ENCODE results near the gene RAVER2.
"Not testable (repeated sequence)": the region's sequence is repeated elsewhere in the genome, so short reads cannot be mapped to it uniquely, and the experiment has no call there.

The RAVER2 gene

DNA sequence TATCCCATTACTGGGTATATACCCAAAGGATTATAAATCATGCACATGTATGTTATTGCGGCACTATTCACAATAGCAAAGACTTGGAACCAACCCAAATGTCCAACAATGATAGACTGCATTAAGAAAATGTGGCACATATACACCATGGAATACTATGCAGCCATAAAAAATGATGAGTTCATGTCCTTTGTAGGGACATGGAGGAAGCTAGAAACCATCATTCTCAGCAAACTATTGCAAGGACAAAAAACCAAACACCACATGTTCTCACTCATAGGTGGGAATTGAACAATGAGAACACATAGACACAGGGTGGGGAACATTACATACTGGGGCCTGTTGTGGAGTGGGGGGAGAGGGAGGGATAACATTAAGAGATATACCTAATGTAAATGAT is 4.2 kb upstream of the RAVER2 start:
- H3K4me3 Mint-ChIP-seq, H3K27me3 Mint-ChIP-seq, H3K36me3 Mint-ChIP-seq, H3K27ac Mint-ChIP-seq, H3K9me3 Mint-ChIP-seq: not testable (repeated sequence)
- H3K4me1 Mint-ChIP-seq, result peaks cover 11% of the 10 kb centered on the region

DNA sequence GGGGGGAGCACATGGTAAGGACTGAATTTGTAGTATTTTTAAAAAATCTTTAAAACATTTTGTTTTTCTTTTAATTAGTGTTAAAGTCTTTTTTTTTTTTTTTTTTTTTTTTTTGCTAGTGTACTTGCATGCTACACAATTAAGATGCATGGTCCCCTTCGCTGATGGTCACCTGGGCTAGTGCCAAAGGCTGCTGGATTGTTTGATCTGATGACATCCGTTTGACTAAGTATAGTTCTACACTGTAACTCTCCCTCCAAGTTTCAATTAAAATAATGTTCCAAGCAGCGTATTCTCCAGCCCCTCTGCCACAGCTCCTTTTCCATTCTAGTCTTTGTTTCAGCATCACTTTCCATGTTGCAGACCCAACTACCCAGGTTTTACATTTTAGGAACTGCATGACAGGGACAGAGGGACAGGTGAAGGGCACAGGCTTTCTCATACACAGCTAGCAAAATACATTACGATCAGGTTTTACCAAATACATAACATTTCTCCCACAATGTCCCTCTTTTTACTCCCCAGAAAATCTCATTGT is 852 bp upstream of the RAVER2 start:
- peaks cover 19% of the 10 kb centered on the region for H3K4me1 Mint-ChIP-seq
- H3K9me3 Mint-ChIP-seq, result no peaks in the 10 kb centered on the region
- peak overlapping the region; percentile 79 for H3K4me3 Mint-ChIP-seq
- H3K36me3 Mint-ChIP-seq, result no peaks in the 10 kb centered on the region
- peak overlapping the region; percentile 7 for H3K27ac Mint-ChIP-seq
- peaks cover 8% of the 10 kb centered on the region for H3K27me3 Mint-ChIP-seq

DNA sequence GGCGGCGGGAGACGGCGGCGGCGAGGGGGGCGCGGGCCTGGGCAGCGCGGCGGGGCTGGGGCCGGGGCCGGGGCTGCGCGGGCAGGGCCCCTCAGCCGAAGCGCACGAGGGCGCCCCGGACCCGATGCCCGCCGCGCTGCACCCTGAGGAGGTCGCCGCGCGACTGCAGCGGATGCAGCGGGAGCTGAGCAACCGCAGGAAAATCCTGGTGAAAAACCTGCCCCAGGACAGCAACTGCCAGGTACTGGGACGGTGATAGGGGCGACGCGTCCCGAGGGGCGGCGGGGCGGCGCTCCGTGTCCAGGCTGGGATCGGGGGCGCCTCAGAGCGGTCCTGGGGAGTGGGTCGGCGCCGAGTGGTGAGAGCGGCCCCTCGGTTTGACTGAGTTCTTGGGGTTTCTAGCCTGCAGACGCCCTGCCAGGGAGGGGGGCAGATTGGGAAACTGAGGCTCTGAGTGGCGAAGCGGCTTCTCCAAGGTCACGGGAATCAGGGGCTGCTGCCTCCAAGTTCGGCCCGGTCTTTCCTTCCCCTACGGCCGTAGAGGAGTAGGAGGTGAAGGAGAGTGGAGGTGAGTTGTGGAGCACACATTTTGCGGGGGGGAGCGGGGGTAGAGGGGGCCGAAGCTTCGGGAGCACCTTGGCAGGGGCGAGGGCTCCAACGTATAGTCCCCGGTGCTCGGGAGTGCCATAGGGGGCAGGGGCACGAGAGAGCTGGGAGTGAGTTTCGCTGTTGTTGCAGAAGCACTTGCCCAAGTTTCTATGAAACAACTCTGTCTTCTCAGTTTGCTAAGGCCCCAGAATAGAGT is 508 bp downstream of the RAVER2 start:
- peak overlapping the region; percentile 77 for H3K4me3 Mint-ChIP-seq
- H3K9me3 Mint-ChIP-seq, result no peaks in the 10 kb centered on the region
- no peak overlapping the region for H3K27ac Mint-ChIP-seq
- H3K27me3 Mint-ChIP-seq, result peaks cover 2% of the 10 kb centered on the region
- peaks cover 19% of the 10 kb centered on the region for H3K4me1 Mint-ChIP-seq
- no peaks in the 10 kb centered on the region for H3K36me3 Mint-ChIP-seq

DNA sequence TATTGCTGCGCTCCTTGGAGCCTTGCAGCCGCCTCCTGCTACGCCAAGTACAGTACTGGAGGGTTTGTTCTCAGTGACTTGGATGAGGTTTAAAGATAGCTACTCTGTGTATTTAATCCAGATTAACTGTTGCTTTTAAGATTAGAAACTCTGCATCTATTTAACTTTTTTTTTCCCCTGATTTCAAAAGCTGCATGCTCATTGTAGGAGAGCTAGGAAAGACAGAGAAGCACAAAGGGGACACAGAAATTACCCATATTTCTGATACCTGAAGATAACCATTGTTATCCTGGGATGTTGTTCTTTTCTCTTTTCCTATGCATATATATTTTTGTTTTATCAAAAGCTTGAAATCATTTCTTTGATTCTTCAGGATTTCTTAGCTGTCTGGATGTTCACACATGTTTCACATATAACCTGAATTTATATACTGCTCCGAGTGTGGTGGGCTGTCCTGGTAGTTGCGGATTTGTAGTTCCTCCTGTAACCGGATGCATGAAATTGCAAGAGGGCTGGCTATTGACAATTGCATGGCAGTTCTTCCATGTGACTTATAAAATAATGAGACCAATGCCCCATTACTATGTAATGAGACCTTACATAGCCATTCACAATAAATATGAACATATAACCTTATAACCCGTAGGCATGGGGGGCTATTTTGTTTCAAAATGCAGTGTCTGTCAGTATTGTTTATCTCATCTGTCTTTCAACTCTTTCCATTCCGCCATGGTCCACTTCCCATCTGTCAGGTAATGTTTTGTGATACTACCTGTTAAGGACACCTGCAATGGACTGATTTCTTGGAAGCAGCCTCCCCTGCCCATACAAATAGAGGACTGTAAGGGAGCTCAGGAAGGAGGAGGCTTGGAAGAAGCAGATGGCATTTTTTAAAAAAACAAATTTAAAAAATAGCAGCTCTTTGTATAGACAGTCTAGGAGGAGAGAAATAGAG is 1.4 kb downstream of the RAVER2 start:
- H3K4me3 Mint-ChIP-seq, result peak overlapping the region; percentile 77

DNA sequence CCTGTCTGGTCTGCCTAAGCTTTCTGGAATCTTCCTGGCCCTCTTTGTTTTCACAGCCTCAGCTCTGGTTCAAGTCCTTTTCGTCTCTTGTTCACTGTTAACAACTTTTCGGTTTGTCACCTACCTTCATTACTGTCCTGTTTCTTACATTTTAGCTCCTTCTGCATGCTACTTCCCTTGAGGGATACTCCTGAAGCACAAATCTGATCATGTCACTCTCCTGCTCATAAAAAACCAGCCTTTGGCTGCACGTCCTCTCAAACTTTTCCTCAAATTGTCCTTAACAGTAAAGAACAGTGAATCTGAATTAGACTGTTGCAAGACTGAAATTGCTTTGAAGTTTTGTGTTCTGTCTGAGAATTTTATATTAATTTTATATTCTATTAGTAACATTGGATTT is 3.3 kb downstream of the RAVER2 start:
- H3K27ac Mint-ChIP-seq, result no peak overlapping the region
- H3K4me3 Mint-ChIP-seq, result no peak overlapping the region
- H3K27me3 Mint-ChIP-seq, result no peaks in the 10 kb centered on the region
- H3K4me1 Mint-ChIP-seq, result peaks cover 19% of the 10 kb centered on the region
- no peaks in the 10 kb centered on the region for H3K36me3 Mint-ChIP-seq
- no peaks in the 10 kb centered on the region for H3K9me3 Mint-ChIP-seq

More for the DNA sequence above, 1.4 kb downstream of the RAVER2 start:
- H3K4me1 Mint-ChIP-seq, result peaks cover 19% of the 10 kb centered on the region
- no peak overlapping the region for H3K27ac Mint-ChIP-seq
- no peaks in the 10 kb centered on the region for H3K27me3 Mint-ChIP-seq
- H3K9me3 Mint-ChIP-seq, result no peaks in the 10 kb centered on the region
- no peaks in the 10 kb centered on the region for H3K36me3 Mint-ChIP-seq

DNA sequence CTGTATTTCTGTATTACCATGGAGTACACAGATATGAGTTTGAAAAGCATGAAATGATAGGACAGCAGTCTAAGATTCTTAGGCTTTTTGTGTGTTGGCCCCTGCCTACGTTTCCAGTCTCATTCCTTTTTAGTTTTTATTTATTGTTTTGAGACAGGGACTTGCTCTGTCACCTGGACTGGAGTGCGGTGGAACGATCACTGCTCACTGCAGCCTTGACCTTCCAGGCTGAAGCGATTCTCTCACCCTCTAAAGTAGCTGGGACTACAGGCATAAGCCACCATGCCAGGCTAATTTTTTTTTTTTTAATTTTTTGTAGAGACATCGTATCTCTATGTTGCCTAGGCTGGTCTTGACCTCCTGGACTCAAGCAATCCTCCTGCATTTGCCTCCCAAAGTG is 3.8 kb downstream of the RAVER2 start:
- H3K27ac Mint-ChIP-seq, result no peak overlapping the region
- no peaks in the 10 kb centered on the region for H3K36me3 Mint-ChIP-seq
- H3K9me3 Mint-ChIP-seq, result no peaks in the 10 kb centered on the region
- H3K4me1 Mint-ChIP-seq, result peaks cover 15% of the 10 kb centered on the region
- H3K4me3 Mint-ChIP-seq, result no peak overlapping the region
- no peaks in the 10 kb centered on the region for H3K27me3 Mint-ChIP-seq

DNA sequence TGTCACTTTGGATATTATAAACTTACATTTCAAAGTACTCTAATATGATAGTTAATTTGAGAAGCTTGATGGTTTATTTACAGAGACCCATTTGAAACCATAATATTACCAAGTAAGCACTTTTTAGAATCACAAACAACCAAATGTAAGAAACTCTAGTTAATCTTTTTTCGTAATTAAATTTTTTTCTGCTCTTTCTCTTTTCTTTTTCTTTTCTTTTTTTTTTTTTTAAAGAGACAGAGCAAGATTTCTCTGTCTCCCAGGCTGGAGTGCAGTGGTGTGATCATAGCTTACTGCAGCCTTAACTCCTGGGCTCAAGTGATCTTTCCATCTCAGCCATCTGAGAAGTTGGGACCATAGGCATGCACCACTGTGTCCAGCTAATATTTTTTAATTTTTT is 5.2 kb downstream of the RAVER2 start:
- peaks cover 8% of the 10 kb centered on the region for H3K4me1 Mint-ChIP-seq
- H3K9me3 Mint-ChIP-seq, result no peaks in the 10 kb centered on the region
- H3K4me3 Mint-ChIP-seq, result no peak overlapping the region

DNA sequence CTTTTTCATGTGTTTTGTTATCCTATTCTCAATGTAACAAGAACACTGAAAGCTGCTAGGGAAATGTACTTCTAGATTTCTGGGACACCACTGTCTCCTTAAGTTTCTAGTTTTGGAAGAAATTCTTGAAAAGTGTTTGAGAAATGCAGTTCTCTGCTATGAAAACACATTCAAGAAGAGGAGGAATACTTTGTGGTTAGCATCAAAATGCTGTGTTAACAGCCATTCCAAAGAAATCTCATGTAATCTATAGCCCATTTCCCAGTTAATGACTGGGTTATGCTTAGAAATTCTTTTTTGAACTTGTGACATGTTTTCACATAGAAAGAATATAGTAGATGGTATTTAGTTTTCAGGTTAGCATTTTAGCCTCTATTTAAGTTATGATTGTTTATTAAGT is 6.0 kb downstream of the RAVER2 start:
- Mint-ChIP-seq H3K4me1 (peaks cover 8% of the 10 kb centered on the region), H3K27ac (no peak overlapping the region), H3K9me3 (no peaks in the 10 kb centered on the region), H3K27me3 (no peaks in the 10 kb centered on the region), H3K36me3 (no peaks in the 10 kb centered on the region), H3K4me3 (no peak overlapping the region)

More for the DNA sequence above, 5.2 kb downstream of the RAVER2 start:
- Mint-ChIP-seq H3K36me3 (no peaks in the 10 kb centered on the region), H3K27ac (no peak overlapping the region), H3K27me3 (no peaks in the 10 kb centered on the region)

DNA sequence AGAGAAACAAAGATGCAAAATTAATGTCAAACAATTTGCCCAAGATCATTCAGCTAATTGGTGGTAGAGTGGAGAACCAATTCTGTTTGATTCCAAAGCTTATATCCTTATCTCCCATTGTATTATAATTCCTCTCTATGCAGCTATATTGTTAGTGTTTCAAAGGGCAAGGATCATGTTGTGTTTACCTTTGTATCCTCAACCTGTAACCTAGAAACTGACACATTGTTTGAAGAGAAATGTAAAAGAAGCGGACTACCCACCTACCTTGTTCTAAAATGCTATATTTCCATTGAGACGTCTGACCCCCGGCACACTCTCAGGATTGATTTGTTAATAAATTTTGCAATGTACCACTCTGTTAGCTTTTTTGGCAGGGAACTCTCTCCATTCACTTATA is 9.3 kb downstream of the RAVER2 start:
- no peak overlapping the region for H3K27ac Mint-ChIP-seq

DNA sequence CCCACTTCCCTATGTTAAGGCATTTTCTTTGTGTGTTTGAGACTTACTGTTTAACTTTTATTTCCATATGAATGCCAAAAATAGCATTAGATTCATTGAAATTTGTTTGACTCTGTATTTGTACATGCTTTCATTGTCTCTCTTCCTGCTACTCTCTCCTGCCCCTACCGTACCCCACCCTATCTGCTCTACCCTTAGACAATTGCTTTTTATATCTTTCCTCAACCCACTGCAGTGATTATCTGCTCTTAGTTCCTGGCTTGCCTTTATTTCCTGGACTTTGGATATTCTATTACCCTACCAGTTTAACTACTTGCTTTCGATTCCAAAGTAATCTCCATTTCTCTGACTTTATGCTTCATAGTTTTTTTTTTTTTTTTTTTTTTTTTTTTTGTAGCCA is 10.5 kb downstream of the RAVER2 start:
- H3K36me3 Mint-ChIP-seq, result no peaks in the 10 kb centered on the region
- H3K27me3 Mint-ChIP-seq, result peaks cover 2% of the 10 kb centered on the region
- H3K9me3 Mint-ChIP-seq, result no peaks in the 10 kb centered on the region
- H3K4me1 Mint-ChIP-seq, result no peaks in the 10 kb centered on the region
- no peak overlapping the region for H3K27ac Mint-ChIP-seq
- H3K4me3 Mint-ChIP-seq, result no peak overlapping the region

More for the DNA sequence above, 9.3 kb downstream of the RAVER2 start:
- no peak overlapping the region for H3K4me3 Mint-ChIP-seq
- no peaks in the 10 kb centered on the region for H3K4me1 Mint-ChIP-seq
- H3K36me3 Mint-ChIP-seq, result no peaks in the 10 kb centered on the region
- H3K27me3 Mint-ChIP-seq, result peaks cover 2% of the 10 kb centered on the region
- H3K9me3 Mint-ChIP-seq, result no peaks in the 10 kb centered on the region

DNA sequence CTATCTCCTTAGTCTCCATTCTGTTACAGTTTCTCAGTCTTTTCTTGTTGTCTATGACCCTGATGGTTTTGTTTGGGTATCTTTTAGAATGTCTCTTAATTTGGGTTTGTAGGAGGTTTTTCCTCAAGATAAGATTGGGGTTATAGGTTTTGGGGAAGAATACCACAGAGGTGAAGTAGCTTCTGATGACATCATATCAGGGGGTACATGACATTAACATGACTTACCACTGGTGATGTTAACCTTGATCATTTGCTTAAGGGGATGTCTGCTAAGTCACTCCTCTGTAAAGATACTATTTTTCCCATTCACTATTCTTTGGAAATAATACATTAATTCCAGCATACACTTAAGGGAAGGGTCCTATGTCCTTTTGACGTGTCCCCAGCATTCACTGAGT is 11.9 kb downstream of the RAVER2 start:
- Mint-ChIP-seq H3K4me1 (no peaks in the 10 kb centered on the region), H3K4me3 (no peak overlapping the region), H3K36me3 (no peaks in the 10 kb centered on the region), H3K9me3 (no peaks in the 10 kb centered on the region), H3K27ac (no peak overlapping the region), H3K27me3 (peaks cover 2% of the 10 kb centered on the region)

DNA sequence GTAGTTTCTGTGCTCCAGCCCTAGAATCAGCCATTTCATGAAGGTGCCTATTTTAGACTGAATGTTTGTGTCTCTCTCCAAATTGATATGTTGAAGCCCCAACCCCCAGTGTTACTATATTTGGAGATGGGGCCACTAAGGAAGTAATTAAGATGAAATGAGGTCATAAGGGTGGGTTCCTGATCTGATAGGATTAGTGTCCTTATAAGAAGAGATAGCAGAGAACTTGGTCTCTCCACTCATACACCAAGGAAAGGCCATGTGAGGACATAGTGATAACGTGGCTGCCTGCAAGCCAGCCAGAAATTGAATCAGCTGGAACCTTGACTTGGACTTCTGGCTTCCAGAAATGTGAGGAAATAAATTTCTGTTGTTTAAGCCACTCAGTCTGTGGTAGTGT is 12.3 kb downstream of the RAVER2 start:
- no peak overlapping the region for H3K4me3 Mint-ChIP-seq
- no peak overlapping the region for H3K27ac Mint-ChIP-seq
- no peaks in the 10 kb centered on the region for H3K9me3 Mint-ChIP-seq
- peaks cover 2% of the 10 kb centered on the region for H3K27me3 Mint-ChIP-seq
- H3K4me1 Mint-ChIP-seq, result no peaks in the 10 kb centered on the region
- no peaks in the 10 kb centered on the region for H3K36me3 Mint-ChIP-seq

DNA sequence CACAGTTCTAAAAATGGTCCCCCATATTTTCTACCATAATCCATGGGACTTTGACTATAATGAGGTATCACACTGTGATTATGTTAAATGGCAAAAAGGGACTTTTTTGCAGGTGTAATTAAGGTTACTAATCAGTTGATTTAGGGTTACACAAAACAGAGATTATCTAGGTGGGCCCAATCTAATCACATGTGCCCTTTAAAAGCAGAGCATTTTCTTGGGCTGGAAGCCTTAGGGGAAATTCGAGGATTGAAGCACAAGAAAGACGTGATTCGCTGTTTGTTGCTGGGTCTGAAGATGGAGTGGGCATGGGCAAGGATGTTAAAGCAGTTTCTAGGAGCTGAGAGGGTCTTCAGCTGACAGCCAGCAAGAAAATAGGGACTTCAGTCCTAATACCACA is 13.4 kb downstream of the RAVER2 start:
- peaks cover 2% of the 10 kb centered on the region for H3K27me3 Mint-ChIP-seq
- H3K4me3 Mint-ChIP-seq, result no peak overlapping the region
- no peaks in the 10 kb centered on the region for H3K4me1 Mint-ChIP-seq
- H3K9me3 Mint-ChIP-seq, result no peaks in the 10 kb centered on the region
- no peak overlapping the region for H3K27ac Mint-ChIP-seq
- no peaks in the 10 kb centered on the region for H3K36me3 Mint-ChIP-seq

DNA sequence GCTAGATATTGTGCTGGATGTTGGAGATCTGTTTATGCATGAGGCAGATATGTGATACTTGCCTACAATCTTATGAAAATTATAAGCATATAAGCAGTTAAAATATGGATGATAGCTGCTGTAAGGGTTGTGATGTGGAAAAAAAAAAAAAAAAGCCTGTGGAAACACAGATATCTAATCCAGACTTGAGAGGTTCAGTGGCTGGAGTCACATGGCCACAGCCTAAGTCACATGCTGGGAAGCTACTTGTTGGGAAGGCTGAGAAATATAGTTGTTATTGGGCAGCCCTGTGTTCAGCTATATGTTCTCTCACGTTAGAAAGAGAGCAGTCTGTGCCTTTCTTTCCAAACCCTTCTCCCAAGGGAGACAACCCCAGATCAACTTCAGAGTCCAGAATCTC is 15.1 kb downstream of the RAVER2 start:
- Mint-ChIP-seq H3K4me3 (no peak overlapping the region), H3K9me3 (no peaks in the 10 kb centered on the region), H3K27me3 (peaks cover 2% of the 10 kb centered on the region), H3K36me3 (no peaks in the 10 kb centered on the region), H3K27ac (no peak overlapping the region), H3K4me1 (no peaks in the 10 kb centered on the region)

DNA sequence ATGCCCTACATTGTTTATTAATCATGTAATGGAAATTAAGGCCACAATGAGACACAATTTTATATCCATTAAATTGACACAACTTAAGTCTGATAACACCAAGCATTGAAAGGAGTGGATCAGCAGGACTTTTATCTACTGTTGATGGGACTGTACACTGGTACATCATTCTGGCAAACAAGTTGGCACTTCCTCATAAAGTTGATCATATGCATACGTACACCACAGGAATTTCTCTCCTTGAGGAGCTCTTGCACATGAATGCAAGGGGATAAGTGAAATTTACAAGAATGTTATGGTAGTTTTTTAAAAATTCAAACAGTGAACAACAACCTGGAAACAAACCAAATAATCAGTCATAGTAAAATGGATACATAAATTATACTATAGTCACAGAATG is 20.1 kb downstream of the RAVER2 start:
- Mint-ChIP-seq H3K27ac (no peak overlapping the region), H3K36me3 (no peaks in the 10 kb centered on the region), H3K4me1 (peaks cover 7% of the 10 kb centered on the region), H3K4me3 (no peak overlapping the region), H3K9me3 (no peaks in the 10 kb centered on the region), H3K27me3 (no peaks in the 10 kb centered on the region)

DNA sequence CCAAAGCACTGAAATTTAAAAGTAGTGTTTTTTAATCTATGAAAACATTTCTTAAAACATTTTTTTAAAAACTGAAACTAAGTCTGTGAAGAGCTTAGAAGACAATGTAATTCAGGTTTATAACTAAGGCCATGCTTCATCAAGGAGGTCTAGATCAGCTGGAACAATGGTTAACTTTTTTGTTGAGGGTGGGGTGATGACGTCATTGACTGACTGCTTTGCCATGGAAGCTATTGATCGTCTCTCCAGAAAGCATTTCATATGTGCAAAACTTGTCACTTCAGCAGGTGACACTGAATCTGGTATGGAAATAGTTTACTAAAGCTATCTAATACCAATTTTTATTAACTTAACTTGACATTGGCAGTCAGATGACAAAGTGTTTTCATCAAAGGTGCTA is 21.0 kb downstream of the RAVER2 start:
- Mint-ChIP-seq H3K36me3 (peaks cover 2% of the 10 kb centered on the region), H3K27ac (no peak overlapping the region), H3K4me3 (no peak overlapping the region), H3K9me3 (peaks cover 5% of the 10 kb centered on the region), H3K27me3 (no peaks in the 10 kb centered on the region), H3K4me1 (peaks cover 11% of the 10 kb centered on the region)
